Astrocyte (in vitro differentiated cells and primary cell): ENCODE data around the gene OR56A5. TPM values are rescaled to one million over a fixed set of nuclear protein-coding genes. Genes with fewer than 3 reads are reported as not detected.

Source experiments
- DNase-seq: peaks from one replicate; pipeline ENCODE4 v3.0.0-alpha.2; 2010; ENCODE audit warnings: low read depth
- FAIRE-seq: peaks from 2 replicates; lab custom pipeline; 2011; peaks lifted over from hg19 to GRCh38; lab: Jason Lieb, UNC
- H2AFZ ChIP-seq: 2 replicates; pipeline ENCODE4 v1.6.0; 2012; ENCODE audit warnings: low read depth, low read length, inconsistent platforms
- H3K27ac ChIP-seq: 2 replicates; pipeline ENCODE4 v1.5.1; 2011; ENCODE audit warnings: low read depth, low read length, inconsistent platforms
- H3K27me3 ChIP-seq: 2 replicates; pipeline ENCODE4 v1.6.0; 2011; ENCODE audit warnings: low read length, inconsistent platforms; ENCODE audit not compliant: insufficient read depth
- H3K36me3 ChIP-seq: 2 replicates; pipeline ENCODE4 v1.5.1; 2011; ENCODE audit warnings: low read length, inconsistent platforms; ENCODE audit not compliant: insufficient read depth
- H3K4me1 ChIP-seq: 2 replicates; pipeline ENCODE4 v1.5.1; 2011; ENCODE audit warnings: low read length, inconsistent platforms; ENCODE audit not compliant: insufficient read depth
- H3K4me2 ChIP-seq: 2 replicates; pipeline ENCODE4 v1.6.0; 2012; ENCODE audit warnings: low read length, inconsistent platforms
- H3K4me3 ChIP-seq: 2 replicates; pipeline ENCODE4 v1.5.1; 2011; ENCODE audit warnings: low read depth, mild to moderate bottlenecking, low read length, inconsistent platforms; ENCODE audit not compliant: insufficient read depth
- H3K79me2 ChIP-seq: 2 replicates; pipeline ENCODE4 v1.6.0; 2012; ENCODE audit warnings: mild to moderate bottlenecking, low read length, inconsistent platforms; ENCODE audit not compliant: insufficient read depth
- H3K9ac ChIP-seq: 2 replicates; pipeline ENCODE4 v1.6.0; 2012; ENCODE audit warnings: mild to moderate bottlenecking, low read length, inconsistent platforms
- H3K9me3 ChIP-seq: 2 replicates; pipeline ENCODE4 v1.5.1; 2012; ENCODE audit warnings: low read depth, mild to moderate bottlenecking, low read length, inconsistent platforms; ENCODE audit not compliant: insufficient read depth
- H4K20me1 ChIP-seq: 2 replicates; pipeline ENCODE4 v1.6.0; 2012; ENCODE audit warnings: low read length, inconsistent platforms; ENCODE audit not compliant: insufficient read depth
- H3K27ac Mint-ChIP-seq: one replicate; pipeline ENCODE4 v1.8.0; 2021; ENCODE audit warnings: mild to moderate bottlenecking, mixed read lengths; ENCODE audit not compliant: unreplicated experiment
- H3K27me3 Mint-ChIP-seq: one replicate; pipeline ENCODE4 v1.8.0; 2021; ENCODE audit warnings: low read depth, mixed read lengths; ENCODE audit not compliant: unreplicated experiment
- H3K36me3 Mint-ChIP-seq: one replicate; pipeline ENCODE4 v1.8.0; 2021; ENCODE audit warnings: low read depth, mixed read lengths; ENCODE audit not compliant: unreplicated experiment
- H3K4me1 Mint-ChIP-seq: one replicate; pipeline ENCODE4 v1.8.0; 2021; ENCODE audit warnings: low read depth, mixed read lengths; ENCODE audit not compliant: unreplicated experiment
- H3K4me3 Mint-ChIP-seq: one replicate; pipeline ENCODE4 v1.8.0; 2021; ENCODE audit warnings: mild to moderate bottlenecking, moderate library complexity, mixed read lengths; ENCODE audit not compliant: unreplicated experiment
- H3K9me3 Mint-ChIP-seq: one replicate; pipeline ENCODE4 v1.8.0; 2021; ENCODE audit warnings: mild to moderate bottlenecking, mixed read lengths; ENCODE audit not compliant: unreplicated experiment
- CTCF ChIP-seq: IDR thresholded peaks from 2 replicates; pipeline ENCODE4 v1.5.1; 2011; ENCODE audit warnings: low read depth, mild to moderate bottlenecking, inconsistent platforms, low read length, moderate library complexity; ENCODE audit not compliant: insufficient read depth
- EZH2 ChIP-seq: IDR thresholded peaks from 2 replicates; pipeline ENCODE4 v1.6.1; 2012; ENCODE audit warnings: mild to moderate bottlenecking, low read length, inconsistent platforms; ENCODE audit not compliant: insufficient read depth
- total RNA-seq: library from RNA; stranded (reverse); gene quantifications from 2 replicates; pipeline ENCODE4 v1.2.1, GENCODE V29; 2021

The OR56A5 gene
- total RNA-seq, 1 donor from 2014 or later, result not detected

GRCh38 chr11:5928811-5929210, 39.5 kb downstream of the OR56A5 start:
- DNase-seq (no peak), FAIRE-seq (no peak)
- H3K9me3 Mint-ChIP-seq, result peaks cover 12% of the 10 kb centered on the region
- peaks cover 4% of the 10 kb centered on the region for H3K27me3 Mint-ChIP-seq
- H3K4me3 ChIP-seq, result no peak overlapping the region
- TF ChIP-seq CTCF, result no peak
- TF ChIP-seq EZH2, result no peak
- no peak overlapping the region for H3K9ac ChIP-seq
- no peak overlapping the region for H3K27ac Mint-ChIP-seq
- H3K79me2 ChIP-seq, result no peaks in the 10 kb centered on the region
- H2AFZ ChIP-seq, result no peak overlapping the region
- H3K4me1 ChIP-seq, result no peaks in the 10 kb centered on the region
- H3K36me3 ChIP-seq, result no peaks in the 10 kb centered on the region
- no peak overlapping the region for H3K4me3 Mint-ChIP-seq
- peaks cover under 1% of the 10 kb centered on the region for H3K4me1 Mint-ChIP-seq
- no peak overlapping the region for H3K27ac ChIP-seq
- no peaks in the 10 kb centered on the region for H4K20me1 ChIP-seq
- H3K4me2 ChIP-seq, result no peak overlapping the region
- H3K27me3 ChIP-seq, result no peaks in the 10 kb centered on the region
- peaks cover 2% of the 10 kb centered on the region for H3K36me3 Mint-ChIP-seq
- peaks cover 12% of the 10 kb centered on the region for H3K9me3 ChIP-seq

- no peak overlapping the region for H3K4me3 ChIP-seq
- no peak overlapping the region for H3K9ac ChIP-seq
- H3K9me3 Mint-ChIP-seq, result peaks cover 9% of the 10 kb centered on the region
- no peaks in the 10 kb centered on the region for H3K4me1 ChIP-seq
- H3K36me3 Mint-ChIP-seq, result peaks cover 2% of the 10 kb centered on the region
- no peak overlapping the region for H3K4me2 ChIP-seq
- no peaks in the 10 kb centered on the region for H4K20me1 ChIP-seq
- FAIRE-seq (no peak), DNase-seq (no peak)
- H3K36me3 ChIP-seq, result no peaks in the 10 kb centered on the region
- peaks cover 4% of the 10 kb centered on the region for H3K27me3 Mint-ChIP-seq
- H3K27ac ChIP-seq, result no peak overlapping the region
- no peaks in the 10 kb centered on the region for H3K79me2 ChIP-seq
- H2AFZ ChIP-seq, result no peak overlapping the region
- H3K4me3 Mint-ChIP-seq, result no peak overlapping the region
- H3K9me3 ChIP-seq, result peaks cover 12% of the 10 kb centered on the region
- no peaks in the 10 kb centered on the region for H3K27me3 ChIP-seq
- TF ChIP-seq EZH2, result no peak
- TF ChIP-seq CTCF, result no peak
- peaks cover 5% of the 10 kb centered on the region for H3K4me1 Mint-ChIP-seq
- H3K27ac Mint-ChIP-seq, result no peak overlapping the region
These were observed 40.0 kb downstream of the OR56A5 start for GRCh38 chr11:5928271-5928670.

- FAIRE-seq, result no peak
- TF ChIP-seq CTCF (no peak), EZH2 (no peak)
These were observed 44.5 kb downstream of the OR56A5 start for GRCh38 chr11:5923794-5924193.

More at GRCh38 chr11:5923794-5924193, 44.5 kb downstream of the OR56A5 start:
- Histone ChIP-seq H3K4me1 (no peaks in the 10 kb centered on the region), H2AFZ (no peak overlapping the region), H3K4me3 (no peak overlapping the region), H4K20me1 (no peaks in the 10 kb centered on the region), H3K27ac (no peak overlapping the region), H3K9me3 (peaks cover 4% of the 10 kb centered on the region), H3K4me2 (no peak overlapping the region), H3K9ac (no peak overlapping the region), H3K79me2 (no peaks in the 10 kb centered on the region), H3K27me3 (no peaks in the 10 kb centered on the region), H3K36me3 (no peaks in the 10 kb centered on the region)
- H3K36me3 Mint-ChIP-seq, result no peaks in the 10 kb centered on the region
- peaks cover 5% of the 10 kb centered on the region for H3K4me1 Mint-ChIP-seq
- peak overlapping the region; percentile 73 for H3K27ac Mint-ChIP-seq
- DNase-seq, result no peak
- peaks cover under 1% of the 10 kb centered on the region for H3K9me3 Mint-ChIP-seq
- no peak overlapping the region for H3K4me3 Mint-ChIP-seq
- H3K27me3 Mint-ChIP-seq, result no peaks in the 10 kb centered on the region
